IgD-negative memory B cell (primary cell): Measurements from ENCODE around the gene KLHDC2. TPM values are rescaled to one million over a fixed set of nuclear protein-coding genes. Genes with fewer than 3 reads are reported as not detected.
"Not testable (repeated sequence)": the region's sequence is repeated elsewhere in the genome, so short reads cannot be mapped to it uniquely, and the experiment has no call there.

ENCODE experiments used
- H3K27ac Mint-ChIP-seq, 3 donors: one replicate each; pipeline ENCODE4 v1.8.0; 2020 to 2022; ENCODE audit warnings: mild to moderate bottlenecking in 3 of 3, mixed read lengths in 3 of 3, moderate library complexity in 1 of 3
- H3K27me3 Mint-ChIP-seq: one replicate; pipeline ENCODE4 v1.8.0; 2021; ENCODE audit warnings: mixed read lengths
- H3K36me3 Mint-ChIP-seq: one replicate; pipeline ENCODE4 v1.8.0; 2020; ENCODE audit warnings: mild to moderate bottlenecking, mixed read lengths
- H3K4me1 Mint-ChIP-seq, 3 donors: one replicate each; pipeline ENCODE4 v1.8.0; 2020 to 2022; ENCODE audit warnings: mixed read lengths in 3 of 3, mild to moderate bottlenecking in 1 of 3
- H3K4me3 Mint-ChIP-seq, 4 donors: one replicate each; pipeline ENCODE4 v1.8.0; 2020 to 2022; ENCODE audit warnings: mild to moderate bottlenecking in 4 of 4, mixed read lengths in 4 of 4, moderate library complexity in 3 of 4
- H3K9me3 Mint-ChIP-seq, 3 donors: one replicate each; pipeline ENCODE4 v1.8.0; 2020 to 2021; ENCODE audit warnings: mixed read lengths in 3 of 3, mild to moderate bottlenecking in 1 of 3
- polyA plus RNA-seq: library from polyadenylated mRNA; unstranded; fragments of 300-500 nt; fragmentation: Illumina TruSeq; gene quantifications from one replicate; pipeline ENCODE4 v1.2.3, GENCODE V29; 2021

Gene KLHDC2, protein sequence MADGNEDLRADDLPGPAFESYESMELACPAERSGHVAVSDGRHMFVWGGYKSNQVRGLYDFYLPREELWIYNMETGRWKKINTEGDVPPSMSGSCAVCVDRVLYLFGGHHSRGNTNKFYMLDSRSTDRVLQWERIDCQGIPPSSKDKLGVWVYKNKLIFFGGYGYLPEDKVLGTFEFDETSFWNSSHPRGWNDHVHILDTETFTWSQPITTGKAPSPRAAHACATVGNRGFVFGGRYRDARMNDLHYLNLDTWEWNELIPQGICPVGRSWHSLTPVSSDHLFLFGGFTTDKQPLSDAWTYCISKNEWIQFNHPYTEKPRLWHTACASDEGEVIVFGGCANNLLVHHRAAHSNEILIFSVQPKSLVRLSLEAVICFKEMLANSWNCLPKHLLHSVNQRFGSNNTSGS
- 48.1 TPM for polyA plus RNA-seq

DNA sequence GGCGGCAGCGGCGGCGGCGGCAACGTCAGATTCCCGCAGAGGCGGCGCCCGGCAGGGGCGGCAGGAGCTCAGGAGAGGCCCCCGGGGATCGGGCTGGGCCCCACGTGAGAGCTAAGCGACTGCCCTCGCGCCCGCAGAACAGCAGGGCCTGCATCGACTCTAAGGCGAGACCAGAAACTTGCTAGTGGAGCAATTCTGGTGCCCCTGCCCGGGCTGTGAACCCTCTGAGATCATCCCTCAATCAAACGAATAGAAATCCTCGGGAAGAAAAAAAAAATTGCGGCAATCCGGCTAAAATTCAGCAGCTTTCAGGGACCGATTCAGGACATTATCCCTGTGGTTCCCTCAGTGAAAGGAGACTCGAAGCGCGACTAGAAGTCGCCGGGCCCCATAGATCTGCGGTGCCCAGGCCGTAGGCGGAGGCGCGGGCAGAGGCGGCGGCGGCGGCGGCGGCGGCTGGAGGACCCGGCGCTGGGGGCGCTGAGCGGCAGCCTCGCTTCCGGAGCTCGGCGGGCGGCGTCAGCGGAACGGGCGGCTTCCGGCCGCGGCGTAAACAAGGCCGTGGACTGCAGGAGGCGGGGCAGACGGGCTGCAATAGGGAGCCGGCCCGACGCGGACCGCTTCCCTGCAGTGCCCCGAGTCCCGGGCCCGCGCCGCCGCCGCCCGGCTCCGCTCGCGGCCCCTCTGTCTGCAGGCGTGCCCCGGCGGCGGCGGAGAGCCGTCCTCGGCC lies at the start of gene KLHDC2:
KLHDC2 (plus strand) TSS at position 583 of the 730 bp plus-strand sequence. CDS start 316 bp downstream, outside the sequence.
- Mint-ChIP-seq H3K27ac (peak within 1 kb of the TSS; percentile 97 to 100 (median 99)), H3K27me3 (no peaks in the 10 kb centered on the region), H3K4me1 (peaks cover 13 to 30% (median 26%) of the 10 kb centered on the region in 3 donors), H3K4me3 (peak within 1 kb of the TSS; percentile 97 to 99 (median 98)), H3K36me3 (no peaks in the 10 kb centered on the region), H3K9me3 (no peaks in the 10 kb centered on the region)

GRCh38 chr14:49720744-49721143 lies 47.2 kb upstream of the KLHDC2 start:
- H3K27ac Mint-ChIP-seq: no peak overlapping the region
- H3K4me1 Mint-ChIP-seq: no peaks in the 10 kb centered on the region
- peaks cover 26% of the 10 kb centered on the region for H3K36me3 Mint-ChIP-seq
- no peaks in the 10 kb centered on the region for H3K27me3 Mint-ChIP-seq
- no peak overlapping the region for H3K4me3 Mint-ChIP-seq
- peaks cover 2 to 4% (median 3%) of the 10 kb centered on the region in 3 donors for H3K9me3 Mint-ChIP-seq

DNA sequence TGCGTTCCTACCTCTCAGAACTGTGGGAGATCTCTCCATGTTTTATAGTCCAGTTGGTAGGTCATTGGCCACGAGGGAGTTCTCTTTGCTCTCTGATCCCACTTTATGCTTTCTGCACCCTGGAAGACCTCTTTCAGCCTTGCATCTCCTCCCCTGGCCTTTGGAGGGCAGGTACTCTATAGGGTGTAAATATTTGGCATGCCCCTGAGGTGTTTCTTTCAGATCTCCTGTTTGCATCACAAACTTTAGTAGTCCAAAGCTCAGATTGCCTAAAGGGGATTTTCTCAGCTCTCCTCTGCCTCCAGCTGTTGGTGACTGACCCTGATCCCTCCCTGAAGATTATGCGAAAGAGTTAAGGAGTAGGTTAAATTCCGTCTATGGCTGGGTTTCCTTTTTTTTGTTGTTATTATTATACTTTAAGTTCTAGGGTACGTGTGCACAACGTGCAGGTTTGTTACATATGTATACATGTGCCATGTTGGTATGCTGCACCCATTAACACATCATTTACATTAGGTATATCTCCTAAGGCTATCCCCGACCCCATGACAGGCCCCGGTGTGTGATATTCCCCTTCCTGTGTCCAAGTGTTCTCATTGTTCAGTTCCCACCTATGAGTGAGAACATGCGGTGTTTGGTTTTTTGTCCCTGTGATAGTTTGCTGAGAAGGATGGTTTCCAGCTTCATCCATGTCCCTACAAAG lies 46.1 kb upstream of the KLHDC2 start:
- H3K9me3 Mint-ChIP-seq, H3K27ac Mint-ChIP-seq, H3K27me3 Mint-ChIP-seq, H3K4me3 Mint-ChIP-seq, H3K4me1 Mint-ChIP-seq: not testable (repeated sequence)
- peaks cover 21% of the 10 kb centered on the region for H3K36me3 Mint-ChIP-seq

- H3K4me3 Mint-ChIP-seq: no peak overlapping the region
- H3K4me1 Mint-ChIP-seq: peaks cover 0 to 2% (median 0%) of the 10 kb centered on the region in 3 donors
- no peak overlapping the region for H3K27ac Mint-ChIP-seq
- peaks cover 11% of the 10 kb centered on the region for H3K36me3 Mint-ChIP-seq
- no peaks in the 10 kb centered on the region for H3K27me3 Mint-ChIP-seq
- no peaks in the 10 kb centered on the region for H3K9me3 Mint-ChIP-seq
Measured at GRCh38 chr14:49727171-49727570, 40.8 kb upstream of the KLHDC2 start.

GRCh38 chr14:49732896-49733295 lies 35.1 kb upstream of the KLHDC2 start:
- H3K36me3 Mint-ChIP-seq: peaks cover 11% of the 10 kb centered on the region

GRCh38 chr14:49733836-49734235 lies 34.1 kb upstream of the KLHDC2 start:
- no peak overlapping the region for H3K4me3 Mint-ChIP-seq
- peaks cover 10% of the 10 kb centered on the region for H3K36me3 Mint-ChIP-seq
- no peaks in the 10 kb centered on the region for H3K9me3 Mint-ChIP-seq
- peaks cover 0 to under 1% (median 0%) of the 10 kb centered on the region in 3 donors for H3K4me1 Mint-ChIP-seq
- no peaks in the 10 kb centered on the region for H3K27me3 Mint-ChIP-seq
- H3K27ac Mint-ChIP-seq: no peak overlapping the region

More at GRCh38 chr14:49732896-49733295, 35.1 kb upstream of the KLHDC2 start:
- no peak overlapping the region for H3K4me3 Mint-ChIP-seq
- no peaks in the 10 kb centered on the region for H3K9me3 Mint-ChIP-seq
- H3K4me1 Mint-ChIP-seq: peaks cover 0 to 2% (median 0%) of the 10 kb centered on the region in 3 donors
- H3K27ac Mint-ChIP-seq: no peak overlapping the region
- no peaks in the 10 kb centered on the region for H3K27me3 Mint-ChIP-seq

DNA sequence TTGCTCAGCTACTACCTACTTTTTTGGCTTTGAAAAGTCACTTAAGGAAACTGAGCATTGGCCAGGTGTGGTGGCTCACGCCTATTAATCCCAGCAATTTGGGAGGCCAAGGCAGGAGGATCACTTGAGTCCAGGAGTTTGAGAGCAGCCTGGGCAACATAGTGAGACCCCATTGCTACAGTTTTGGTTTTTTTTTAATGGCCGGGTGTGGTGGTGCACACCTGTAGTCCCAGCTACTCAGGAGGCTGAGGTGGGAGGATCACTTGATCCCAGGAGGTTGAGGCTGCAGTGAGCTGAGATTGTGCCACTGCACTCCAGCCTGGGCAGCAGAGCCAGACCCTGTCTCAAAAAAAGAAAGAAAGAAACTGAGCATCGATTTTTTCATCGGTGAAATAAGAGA lies 32.3 kb upstream of the KLHDC2 start:
- not testable (repeated sequence) for H3K27ac Mint-ChIP-seq, H3K9me3 Mint-ChIP-seq, H3K36me3 Mint-ChIP-seq, H3K27me3 Mint-ChIP-seq, H3K4me1 Mint-ChIP-seq, H3K4me3 Mint-ChIP-seq

- H3K27ac Mint-ChIP-seq: peak overlapping the region in 1 of 3 donors; percentile 36
- peaks cover 5% of the 10 kb centered on the region for H3K36me3 Mint-ChIP-seq
- H3K4me3 Mint-ChIP-seq: no peak overlapping the region
- H3K27me3 Mint-ChIP-seq: no peaks in the 10 kb centered on the region
- H3K4me1 Mint-ChIP-seq: no peaks in the 10 kb centered on the region
- H3K9me3 Mint-ChIP-seq: no peaks in the 10 kb centered on the region
Measured at GRCh38 chr14:49745191-49745590, 22.8 kb upstream of the KLHDC2 start.

DNA sequence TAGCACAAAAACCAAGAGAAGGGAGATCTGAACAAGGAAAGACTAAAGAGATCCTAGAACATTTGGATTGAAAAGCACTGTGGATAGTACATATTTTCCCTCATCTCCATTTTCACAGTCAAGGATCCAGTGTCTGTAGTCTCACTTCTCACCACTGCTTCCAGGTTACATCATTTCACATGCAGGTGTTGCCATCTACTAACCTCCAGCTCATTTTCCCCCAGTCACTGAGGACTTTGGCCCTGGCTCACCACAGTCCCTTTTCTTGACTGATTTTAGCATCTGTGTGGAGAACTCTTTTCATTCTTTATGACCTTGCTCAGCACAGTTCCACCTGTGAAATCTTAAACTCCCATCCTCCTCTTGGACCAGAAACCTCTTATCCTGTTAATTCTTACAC lies 21.5 kb upstream of the KLHDC2 start:
- H3K36me3 Mint-ChIP-seq, H3K27ac Mint-ChIP-seq, H3K27me3 Mint-ChIP-seq, H3K4me1 Mint-ChIP-seq, H3K4me3 Mint-ChIP-seq, H3K9me3 Mint-ChIP-seq: not testable (repeated sequence)

GRCh38 chr14:49754570-49755097 lies 13.3 kb upstream of the KLHDC2 start:
- Mint-ChIP-seq H3K36me3 (peaks cover 3% of the 10 kb centered on the region), H3K27ac (no peak overlapping the region)

DNA sequence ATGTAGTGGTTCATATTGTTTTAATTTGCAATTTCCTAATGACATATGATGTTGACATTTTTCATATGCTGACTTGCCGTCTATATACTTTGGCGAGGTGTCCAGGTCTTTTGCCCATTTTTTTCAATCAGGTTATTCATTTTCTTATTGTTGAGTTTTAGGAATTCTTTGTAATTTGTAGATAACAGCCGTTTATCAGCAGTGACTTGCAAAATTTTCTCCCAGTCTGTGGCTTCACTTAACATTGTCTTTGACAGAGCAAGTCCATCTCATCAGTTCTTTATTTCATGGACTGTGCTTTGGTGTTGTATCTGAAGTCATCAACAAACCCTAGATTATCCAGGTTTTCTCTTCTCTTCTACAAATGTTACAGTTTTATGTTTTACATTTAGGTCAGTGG lies 12.6 kb upstream of the KLHDC2 start:
- Mint-ChIP-seq H3K4me1 (peaks cover 0 to 1% (median 0%) of the 10 kb centered on the region in 3 donors), H3K27ac (peak overlapping the region in 1 of 3 donors; percentile 2), H3K9me3 (peaks cover 0 to 5% (median 0%) of the 10 kb centered on the region in 3 donors), H3K4me3 (no peak overlapping the region), H3K27me3 (no peaks in the 10 kb centered on the region), H3K36me3 (peaks cover 3% of the 10 kb centered on the region)

More at GRCh38 chr14:49754570-49755097, 13.3 kb upstream of the KLHDC2 start:
- H3K27me3 Mint-ChIP-seq: no peaks in the 10 kb centered on the region
- H3K9me3 Mint-ChIP-seq: peaks cover 0 to 5% (median 0%) of the 10 kb centered on the region in 3 donors
- H3K4me3 Mint-ChIP-seq: no peak overlapping the region
- peaks cover 0 to 1% (median 0%) of the 10 kb centered on the region in 3 donors for H3K4me1 Mint-ChIP-seq

DNA sequence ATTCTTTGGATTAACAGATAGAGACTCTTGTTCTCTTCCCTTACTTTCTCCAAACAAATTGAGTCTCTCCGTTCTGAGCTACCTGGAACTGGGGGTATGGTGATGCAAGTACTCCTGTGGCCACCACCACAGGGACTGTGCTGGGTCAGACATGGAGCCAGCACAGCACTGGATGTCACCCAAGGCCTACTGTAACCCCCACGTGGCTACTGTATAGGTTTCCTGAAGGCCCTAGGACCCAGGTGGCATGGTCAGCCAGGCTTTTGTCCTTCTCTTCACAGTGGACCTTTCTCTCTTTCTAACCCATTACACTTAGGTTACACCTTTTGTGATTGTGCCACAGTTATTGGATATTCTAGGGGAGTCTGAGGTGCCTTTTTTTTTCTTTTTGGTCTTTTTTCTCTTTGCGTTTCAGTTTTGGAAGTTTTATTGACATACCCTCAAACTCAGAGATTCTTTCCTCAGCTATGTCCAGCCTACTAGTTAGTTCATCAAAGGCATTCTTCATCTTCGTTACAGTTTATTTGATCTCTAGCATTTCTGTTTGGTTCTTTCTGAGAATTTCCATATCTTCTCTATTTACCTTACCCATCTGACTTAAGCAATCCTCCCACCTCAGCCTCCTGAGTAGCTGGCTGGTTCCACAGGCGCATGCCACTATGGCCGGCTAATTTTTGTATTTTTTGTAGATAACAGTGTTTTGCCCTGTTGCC lies 6.0 kb upstream of the KLHDC2 start:
- Mint-ChIP-seq H3K36me3 (no peaks in the 10 kb centered on the region), H3K4me3 (no peak overlapping the region), H3K27ac (peak overlapping the region in 1 of 3 donors; percentile 59)

DNA sequence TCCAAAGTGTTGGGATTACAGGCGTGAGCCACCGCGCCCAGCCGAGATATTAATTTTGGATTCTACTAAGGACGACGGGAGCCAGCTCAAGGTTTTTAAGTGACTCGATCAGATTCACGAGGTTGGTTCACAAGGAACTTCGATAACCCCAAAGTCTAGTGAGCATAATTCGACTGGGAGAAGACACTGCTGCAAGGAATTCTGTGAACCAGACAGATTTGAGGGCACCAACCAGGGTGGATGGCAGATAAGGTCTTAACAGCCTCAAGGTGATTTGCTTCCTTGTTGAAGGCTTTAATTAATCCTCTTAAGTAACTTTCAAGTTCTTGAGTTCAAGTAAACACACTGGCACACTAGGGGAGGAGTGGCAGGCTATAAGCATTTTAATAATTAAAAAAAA lies 1.1 kb upstream of the KLHDC2 start:
- peak overlapping the region; percentile 97 to 98 (median 98) for H3K4me3 Mint-ChIP-seq
- no peaks in the 10 kb centered on the region for H3K9me3 Mint-ChIP-seq
- H3K27me3 Mint-ChIP-seq: no peaks in the 10 kb centered on the region
- peaks cover 13 to 30% (median 26%) of the 10 kb centered on the region in 3 donors for H3K4me1 Mint-ChIP-seq
- no peaks in the 10 kb centered on the region for H3K36me3 Mint-ChIP-seq
- H3K27ac Mint-ChIP-seq: peak overlapping the region; percentile 97 to 100 (median 99)

More for the DNA sequence above, 6.0 kb upstream of the KLHDC2 start:
- no peaks in the 10 kb centered on the region for H3K27me3 Mint-ChIP-seq
- peaks cover 0 to 5% (median 3%) of the 10 kb centered on the region in 3 donors for H3K4me1 Mint-ChIP-seq
- H3K9me3 Mint-ChIP-seq: no peaks in the 10 kb centered on the region

DNA sequence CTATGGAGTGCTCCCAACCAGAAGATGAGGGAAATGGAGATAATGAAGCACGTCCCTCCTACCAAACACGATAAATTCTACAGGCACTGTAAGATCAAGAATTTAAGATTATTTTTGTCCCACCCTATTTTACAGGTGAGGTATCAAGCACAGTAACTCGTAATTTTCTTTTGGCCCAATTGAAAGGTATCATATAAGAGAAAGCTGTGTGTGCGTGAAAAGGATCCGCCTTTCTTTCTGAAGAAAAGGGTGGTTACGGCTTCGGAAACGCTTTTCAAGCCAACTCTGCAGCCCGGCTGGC lies 733 bp upstream of the KLHDC2 start:
- H3K27ac Mint-ChIP-seq: peak overlapping the region; percentile 97 to 100 (median 99)
- peak overlapping the region; percentile 97 to 98 (median 98) for H3K4me3 Mint-ChIP-seq
- no peaks in the 10 kb centered on the region for H3K27me3 Mint-ChIP-seq
- no peaks in the 10 kb centered on the region for H3K9me3 Mint-ChIP-seq
- no peaks in the 10 kb centered on the region for H3K36me3 Mint-ChIP-seq
- peaks cover 13 to 30% (median 26%) of the 10 kb centered on the region in 3 donors for H3K4me1 Mint-ChIP-seq
